ENCODE measurements around the gene ZNF668. TPM values are rescaled to one million over a fixed set of nuclear protein-coding genes. Genes with fewer than 3 reads are reported as not detected.
A peak's percentile ranks its signal among the peaks of the same experiment; 100 is the strongest.

The ZNF668 gene
- total and polyA plus RNA-seq, 2 of the 13 experiments (the other 11 are each of a cell fraction or from before 2014, with no cell fraction given) = 3.8 to 9.8 TPM

DNA sequence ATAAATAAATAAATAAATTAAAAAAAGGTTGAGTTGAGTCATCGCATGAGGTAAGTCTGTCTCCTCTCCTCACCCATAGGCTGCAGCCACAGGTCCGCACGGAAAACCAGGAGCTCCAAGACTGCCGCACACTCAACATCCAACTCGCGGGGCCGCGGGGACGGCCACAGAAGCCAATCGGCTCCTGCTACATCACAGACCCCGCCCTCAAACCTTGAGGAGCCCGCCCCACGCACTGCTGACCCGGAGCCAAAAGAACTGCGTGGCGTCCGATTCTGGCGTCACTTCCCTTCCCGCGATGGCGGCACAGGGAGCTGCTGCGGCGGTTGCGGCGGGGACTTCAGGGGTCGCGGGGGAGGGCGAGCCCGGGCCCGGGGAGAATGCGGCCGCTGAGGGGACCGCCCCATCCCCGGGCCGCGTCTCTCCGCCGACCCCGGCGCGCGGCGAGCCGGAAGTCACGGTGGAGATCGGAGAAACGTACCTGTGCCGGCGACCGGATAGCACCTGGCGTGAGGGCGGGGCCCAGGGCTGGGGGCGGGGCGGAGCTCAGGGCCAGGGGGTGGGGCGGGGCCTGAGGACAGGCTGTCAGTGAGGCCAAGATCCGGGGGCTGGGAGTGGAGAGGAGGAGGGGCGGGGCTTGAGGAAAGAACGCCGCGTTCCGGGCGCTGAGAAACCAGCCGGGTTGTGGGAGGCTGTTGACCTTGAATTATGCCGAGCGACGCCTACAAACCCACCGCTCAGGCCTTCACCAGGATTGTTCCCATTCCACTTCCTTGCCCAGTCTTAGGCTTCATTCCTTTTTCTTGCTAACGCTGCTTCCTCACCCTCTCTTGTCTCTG, 43.6 kb upstream of the ZNF668 start, which contains the start of gene KAT8 (continued):
- TF ChIP-seq ZZZ3 (CRISPR knock-in tag; IDR thresholded peaks at IDR 0.05; ENCODE audit: borderline replicate concordance) (no peak; the same call in 1 of the 2 replicates), STAG1 (CRISPR knock-in tag; IDR thresholded peaks at IDR 0.05) (no peak), ESRRA (CRISPR knock-in tag; IDR thresholded peaks at IDR 0.05; ENCODE audit: low read depth) (0 out of 2 replicates have a peak, but pooled peaks have one; percentile 35), MAFK (conservative IDR thresholded peaks at IDR 0.05 in 1 of 2, IDR thresholded peaks at IDR 0.05 in 1 of 2; ENCODE audit: low read length in 2 of 2) (no peak), MIXL1 (CRISPR knock-in tag; IDR thresholded peaks at IDR 0.05) (peak; percentile 63; the same call in 1 of the 2 replicates), ZNF101 (CRISPR knock-in tag; IDR thresholded peaks at IDR 0.05; ENCODE audit: borderline replicate concordance, low read depth) (no peak), ZHX2 (IDR thresholded peaks at IDR 0.05; ENCODE audit: low read depth) (peak; percentile 99), ZHX2 (CRISPR knock-in tag; IDR thresholded peaks at IDR 0.05; ENCODE audit: borderline replicate concordance) (no peak; the same call in 1 of the 2 replicates), PHF8 (CRISPR knock-in tag; IDR thresholded peaks at IDR 0.05) (peak; percentile 88), MEIS2 (CRISPR knock-in tag; IDR thresholded peaks at IDR 0.05) (peak; percentile 6), SP1 (IDR thresholded peaks at IDR 0.05) (no peak), SP1 (CRISPR knock-in tag; IDR thresholded peaks at IDR 0.05) (peak; percentile 95), ZSCAN29 (CRISPR knock-in tag; conservative IDR thresholded peaks at IDR 0.05) (peak; percentile 64), BRD4 (CRISPR knock-in tag; IDR thresholded peaks at IDR 0.05) (peak; percentile 68; the same call in 1 of the 2 replicates), ZNF557 (CRISPR knock-in tag; IDR thresholded peaks at IDR 0.05) (no peak), KDM4B (CRISPR knock-in tag; IDR thresholded peaks at IDR 0.05) (peak; percentile 81; the same call in 1 of the 2 replicates), ZNF850 (CRISPR knock-in tag; conservative IDR thresholded peaks at IDR 0.05) (no peak), FOXO1 (CRISPR knock-in tag; IDR thresholded peaks at IDR 0.05) (peak; percentile 51; the same call in 1 of the 2 replicates), ZBTB8A (CRISPR knock-in tag; IDR thresholded peaks at IDR 0.05; ENCODE audit: borderline replicate concordance, low read depth) (no peak)
- TF ChIP-seq, protein P1, sequence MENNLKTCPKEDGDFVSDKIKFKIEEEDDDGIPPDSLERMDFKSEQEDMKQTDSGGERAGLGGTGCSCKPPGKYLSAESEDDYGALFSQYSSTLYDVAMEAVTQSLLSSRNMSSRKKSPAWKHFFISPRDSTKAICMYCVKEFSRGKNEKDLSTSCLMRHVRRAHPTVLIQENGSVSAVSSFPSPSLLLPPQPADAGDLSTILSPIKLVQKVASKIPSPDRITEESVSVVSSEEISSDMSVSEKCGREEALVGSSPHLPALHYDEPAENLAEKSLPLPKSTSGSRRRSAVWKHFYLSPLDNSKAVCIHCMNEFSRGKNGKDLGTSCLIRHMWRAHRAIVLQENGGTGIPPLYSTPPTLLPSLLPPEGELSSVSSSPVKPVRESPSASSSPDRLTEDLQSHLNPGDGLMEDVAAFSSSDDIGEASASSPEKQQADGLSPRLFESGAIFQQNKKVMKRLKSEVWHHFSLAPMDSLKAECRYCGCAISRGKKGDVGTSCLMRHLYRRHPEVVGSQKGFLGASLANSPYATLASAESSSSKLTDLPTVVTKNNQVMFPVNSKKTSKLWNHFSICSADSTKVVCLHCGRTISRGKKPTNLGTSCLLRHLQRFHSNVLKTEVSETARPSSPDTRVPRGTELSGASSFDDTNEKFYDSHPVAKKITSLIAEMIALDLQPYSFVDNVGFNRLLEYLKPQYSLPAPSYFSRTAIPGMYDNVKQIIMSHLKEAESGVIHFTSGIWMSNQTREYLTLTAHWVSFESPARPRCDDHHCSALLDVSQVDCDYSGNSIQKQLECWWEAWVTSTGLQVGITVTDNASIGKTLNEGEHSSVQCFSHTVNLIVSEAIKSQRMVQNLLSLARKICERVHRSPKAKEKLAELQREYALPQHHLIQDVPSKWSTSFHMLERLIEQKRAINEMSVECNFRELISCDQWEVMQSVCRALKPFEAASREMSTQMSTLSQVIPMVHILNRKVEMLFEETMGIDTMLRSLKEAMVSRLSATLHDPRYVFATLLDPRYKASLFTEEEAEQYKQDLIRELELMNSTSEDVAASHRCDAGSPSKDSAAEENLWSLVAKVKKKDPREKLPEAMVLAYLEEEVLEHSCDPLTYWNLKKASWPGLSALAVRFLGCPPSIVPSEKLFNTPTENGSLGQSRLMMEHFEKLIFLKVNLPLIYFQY (CRISPR knock-in tag; IDR thresholded peaks at IDR 0.05; ENCODE audit: borderline replicate concordance) = no peak; the same call in 1 of the 2 replicates
- TF ChIP-seq, protein P2, sequence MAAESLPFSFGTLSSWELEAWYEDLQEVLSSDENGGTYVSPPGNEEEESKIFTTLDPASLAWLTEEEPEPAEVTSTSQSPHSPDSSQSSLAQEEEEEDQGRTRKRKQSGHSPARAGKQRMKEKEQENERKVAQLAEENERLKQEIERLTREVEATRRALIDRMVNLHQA (CRISPR knock-in tag; IDR thresholded peaks at IDR 0.05) = no peak

Data from HepG2 (cell line).